Suppressor macrophage treated with lipopolysaccharide for 1 hour (primary cell): ENCODE measurements around the gene PLIN1.

Experiments used
- DNase-seq, 3 donors: peaks; one replicate each; pipeline ENCODE4 v3.0.0-alpha.2; 2020 to 2022

The PLIN1 gene

DNA sequence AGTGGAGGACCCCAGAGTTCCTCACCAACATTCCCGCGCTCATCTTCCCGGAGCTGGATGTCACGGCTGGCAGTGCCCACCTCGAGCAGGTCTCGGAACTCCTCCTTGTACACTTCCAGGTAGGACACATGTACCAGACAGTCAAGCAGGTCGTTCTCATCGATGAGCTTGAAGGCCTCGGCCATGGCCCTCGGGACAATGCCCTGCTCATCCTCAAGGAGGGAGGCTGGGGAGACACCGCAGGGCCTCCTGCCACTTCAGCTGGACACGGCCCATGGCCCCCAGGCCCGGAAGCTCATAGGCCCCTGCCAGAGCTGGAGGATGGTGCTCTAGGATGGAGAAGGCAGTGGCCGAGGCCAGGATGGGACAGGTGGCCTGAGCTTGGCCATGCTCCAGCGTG lies 29.5 kb downstream of the PLIN1 start:
- no peak for DNase-seq

DNA sequence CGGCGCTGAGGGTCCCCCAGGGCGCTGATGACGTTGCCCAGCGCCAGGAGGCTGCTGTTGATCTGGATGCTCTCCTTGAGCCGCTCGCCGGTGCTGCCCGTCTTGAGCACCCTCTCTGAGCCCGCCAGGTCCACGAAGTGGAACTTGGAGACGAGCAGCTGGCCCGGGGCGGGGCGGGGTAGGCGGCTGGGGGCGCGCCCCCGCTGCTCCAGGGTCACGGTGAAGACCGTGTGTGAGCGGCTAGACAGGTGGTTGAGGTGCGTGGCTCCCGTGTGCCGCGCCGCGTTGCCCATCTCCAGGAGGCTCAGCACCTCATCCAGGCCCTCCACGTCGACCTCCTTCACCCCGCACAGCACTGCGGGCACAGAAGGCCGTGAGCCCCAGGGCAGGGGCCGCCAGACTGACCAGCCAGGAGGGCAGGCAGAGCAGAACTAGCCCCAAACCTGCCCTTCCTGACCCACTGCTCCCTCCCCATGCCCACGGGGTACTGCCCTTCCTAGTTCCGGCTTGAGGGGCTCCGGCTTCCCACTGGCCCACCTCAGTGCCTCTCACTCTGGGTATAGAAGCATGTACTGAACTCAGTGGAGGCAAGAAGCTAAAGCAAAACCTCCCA lies 30.0 kb downstream of the PLIN1 start:
- DNase-seq: no peak

DNA sequence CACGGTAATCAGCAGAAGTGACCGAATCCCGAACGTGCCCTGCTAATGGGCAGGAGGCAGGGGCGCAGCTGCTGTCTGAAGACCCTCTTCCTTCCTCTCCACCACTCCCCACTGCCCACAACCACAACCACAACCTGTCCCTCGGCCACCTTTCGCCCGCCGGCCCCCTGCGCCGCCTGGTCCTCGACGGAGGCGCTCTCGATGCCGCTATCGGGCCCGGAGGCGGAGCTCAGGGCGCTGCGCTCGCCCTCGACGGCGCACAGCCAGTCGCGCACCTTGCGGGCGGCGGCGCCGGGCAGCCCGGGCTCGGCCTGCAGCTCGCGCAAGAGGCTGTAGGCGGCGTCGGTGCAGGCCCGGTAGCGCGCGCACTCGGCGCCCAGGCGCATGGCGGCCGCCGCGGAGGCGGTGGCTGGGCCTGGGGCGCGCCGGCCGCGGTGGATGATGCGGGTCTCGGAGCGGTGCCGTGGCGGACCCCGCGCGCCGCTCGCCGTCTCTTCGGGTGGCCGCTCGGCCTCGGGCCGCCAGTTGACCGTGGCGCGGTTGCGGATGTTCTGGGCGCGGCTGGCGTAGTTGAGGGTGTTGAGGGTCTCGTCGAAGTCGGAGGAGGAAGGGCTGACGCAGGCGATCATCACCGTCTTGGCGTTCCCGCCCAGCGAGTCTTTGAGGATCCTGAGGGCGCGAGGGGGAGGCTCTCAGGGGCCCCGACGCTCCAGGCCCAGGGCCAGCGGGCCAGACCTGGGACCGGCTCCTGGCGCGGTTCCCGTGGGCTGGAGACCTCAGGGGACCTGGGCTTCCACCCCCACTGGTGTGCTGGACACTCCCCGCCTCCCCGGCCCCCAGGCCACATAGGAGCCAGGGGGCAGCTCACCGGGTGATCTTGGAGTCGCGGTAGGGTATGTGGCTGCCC lies 30.8 kb downstream of the PLIN1 start:
- no peak for DNase-seq

DNA sequence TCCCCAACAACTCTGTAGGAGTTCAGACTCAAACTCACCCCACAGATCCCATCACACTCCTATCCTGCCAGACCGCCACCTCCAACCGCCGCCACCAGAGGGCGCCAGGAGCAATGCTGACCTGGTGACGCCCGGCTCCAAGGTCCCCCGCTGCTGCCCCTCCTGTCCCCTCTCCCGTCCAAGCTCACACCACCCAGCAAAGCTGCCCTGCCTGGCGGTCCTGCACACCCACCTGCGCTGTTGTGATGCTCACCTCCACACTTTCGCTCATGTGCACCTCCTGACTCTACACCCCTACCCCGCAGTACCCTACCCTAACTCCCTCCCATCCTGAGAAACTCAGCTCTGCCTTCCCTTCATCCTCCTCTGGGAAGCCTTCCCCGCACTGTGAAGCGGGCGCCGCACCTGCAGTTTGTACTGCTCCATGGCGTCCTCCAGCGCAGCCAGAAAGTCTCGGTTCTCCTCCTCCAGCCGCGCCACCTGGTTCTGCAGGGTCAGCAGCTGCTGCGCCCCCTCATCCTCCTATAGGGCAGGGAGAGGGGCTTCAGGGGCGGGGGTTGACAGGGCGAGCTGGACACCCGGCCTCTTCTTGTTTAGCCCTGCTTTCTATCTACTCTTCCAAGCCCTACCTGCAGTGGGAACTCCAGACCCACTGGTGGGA lies 31.8 kb downstream of the PLIN1 start:
- peak; percentile 59 to 84 (median 70) for DNase-seq

DNA sequence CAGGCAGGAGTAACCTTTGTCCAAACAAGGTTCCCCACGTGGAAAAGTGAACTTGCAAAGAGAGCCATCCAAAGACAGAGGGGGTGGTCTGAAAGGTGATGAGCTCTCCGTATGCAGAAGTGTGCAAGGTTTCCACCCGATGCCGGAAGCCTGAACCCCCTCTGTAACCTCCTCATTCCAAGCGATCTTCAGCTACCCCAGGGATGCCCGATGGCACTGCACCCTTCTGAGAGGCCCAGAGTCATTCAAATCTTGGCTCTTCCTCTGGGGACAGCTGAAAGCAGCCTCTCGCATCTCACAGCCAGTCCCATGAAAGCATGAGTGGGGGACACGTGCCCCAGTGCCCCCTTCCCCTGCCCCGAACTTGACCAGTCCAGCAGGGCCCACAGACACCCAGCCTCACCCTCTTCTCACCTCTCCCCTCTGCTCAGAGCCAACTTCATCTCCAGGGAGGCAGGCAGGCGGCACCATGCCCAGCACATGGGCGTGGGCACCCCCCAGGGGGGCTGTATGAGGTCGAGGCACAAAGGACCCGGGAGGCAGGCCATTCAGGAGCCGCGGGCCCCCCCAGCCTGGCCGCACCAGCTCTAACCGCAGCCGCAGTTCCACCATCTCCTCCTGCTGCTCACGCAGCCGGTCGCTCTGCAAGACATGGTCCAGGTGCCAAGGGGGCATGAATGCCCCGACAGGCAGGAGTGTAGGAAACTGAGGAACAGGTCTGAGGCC lies 32.6 kb downstream of the PLIN1 start:
- DNase-seq: no peak

DNA sequence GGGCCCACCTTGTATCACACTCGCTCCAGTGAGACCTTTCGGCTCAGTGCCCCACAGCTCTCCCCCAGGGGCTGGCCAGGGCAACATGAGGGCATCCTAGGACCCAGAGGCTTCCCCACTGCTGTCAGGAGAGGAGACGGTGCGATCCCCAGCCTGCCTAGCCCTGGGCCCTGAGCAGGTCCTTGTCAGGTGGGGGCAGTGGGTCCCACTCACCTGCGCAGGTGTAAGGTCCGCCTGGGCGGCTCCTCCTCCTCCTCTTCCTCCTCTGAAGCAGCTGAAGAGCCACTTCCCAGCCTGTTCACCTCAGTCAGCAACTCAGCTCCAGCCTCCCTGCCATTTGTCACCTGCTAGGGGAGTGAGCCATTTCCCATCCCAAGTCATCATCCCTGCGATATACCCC lies 33.5 kb downstream of the PLIN1 start:
- DNase-seq: no peak

DNA sequence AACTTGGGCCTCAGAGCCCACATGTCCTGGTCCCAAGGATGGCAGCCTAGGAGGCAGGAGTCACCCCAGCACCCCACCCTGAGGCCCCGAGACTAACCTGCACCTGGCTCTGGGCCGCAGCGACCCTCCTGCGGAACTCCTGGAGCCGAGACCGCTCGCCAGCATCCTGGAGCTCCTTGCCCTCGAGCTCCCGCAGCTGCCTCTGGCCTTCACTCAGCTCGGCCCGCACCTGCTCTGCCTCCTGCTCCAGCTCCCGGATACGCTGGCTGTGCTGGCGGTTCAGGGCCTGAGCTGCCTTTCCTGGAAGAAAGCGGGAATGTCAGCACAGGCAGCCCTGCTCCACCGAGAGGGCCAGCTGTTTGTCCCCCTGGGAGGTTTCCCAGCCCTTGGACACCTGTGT lies 37.1 kb downstream of the PLIN1 start:
- DNase-seq: no peak

DNA sequence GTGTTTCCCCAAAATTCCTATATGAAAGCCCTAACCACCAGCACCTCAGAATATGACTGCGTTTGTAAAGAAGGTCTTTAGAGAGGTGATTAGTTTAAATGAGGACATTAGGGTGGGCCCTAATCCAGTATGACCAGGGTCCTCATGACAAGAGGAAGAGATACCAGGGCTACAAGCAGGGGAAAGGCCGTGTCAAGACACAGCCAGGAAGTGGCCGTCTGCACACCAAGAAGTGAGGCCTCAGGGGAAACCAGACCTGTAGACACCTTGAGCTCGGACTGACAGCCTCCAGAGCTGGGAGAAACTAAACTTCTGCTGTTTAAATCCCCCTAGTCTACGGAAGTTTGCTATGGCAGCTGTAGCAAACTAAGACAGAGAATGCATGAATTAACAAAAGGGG lies 38.1 kb downstream of the PLIN1 start:
- DNase-seq: no peak

DNA sequence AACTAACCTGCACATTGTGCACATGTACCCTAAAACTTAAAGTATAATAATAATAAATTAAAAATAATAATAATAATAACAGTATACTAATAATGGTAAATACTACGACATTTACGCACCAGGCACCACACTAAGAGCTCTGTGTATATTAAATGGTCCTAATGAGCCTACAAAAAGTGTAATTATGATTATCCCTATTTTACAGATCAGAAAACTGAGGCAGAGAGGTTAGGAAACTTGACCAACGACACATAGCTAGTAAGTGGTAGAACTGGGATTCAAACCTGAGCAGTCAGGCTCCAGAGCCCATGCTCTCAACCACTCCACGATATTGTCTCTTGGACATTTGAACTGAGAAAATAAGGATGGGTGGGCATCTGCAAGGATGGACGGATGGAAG lies 38.9 kb downstream of the PLIN1 start:
- no peak for DNase-seq

DNA sequence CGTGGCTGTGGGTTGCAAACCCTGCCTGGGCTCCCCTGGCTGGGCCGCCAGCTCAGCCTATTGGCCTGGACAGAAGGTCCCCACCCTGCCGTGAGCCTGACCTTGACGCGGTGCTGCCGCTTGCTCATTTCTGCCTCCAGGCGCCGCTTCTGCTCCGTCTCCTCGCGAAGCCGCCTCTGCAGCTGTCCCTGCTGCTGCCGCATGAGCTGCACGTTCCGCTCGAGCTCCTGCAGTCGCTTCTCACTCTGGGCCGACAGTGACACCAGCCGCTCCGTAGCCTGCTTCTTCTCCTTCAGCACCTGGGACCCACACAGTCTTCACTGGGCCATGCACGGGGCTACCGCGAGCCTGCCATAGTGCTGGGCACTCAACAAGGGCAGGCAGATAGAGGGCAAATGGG lies 45.6 kb downstream of the PLIN1 start:
- DNase-seq: no peak

DNA sequence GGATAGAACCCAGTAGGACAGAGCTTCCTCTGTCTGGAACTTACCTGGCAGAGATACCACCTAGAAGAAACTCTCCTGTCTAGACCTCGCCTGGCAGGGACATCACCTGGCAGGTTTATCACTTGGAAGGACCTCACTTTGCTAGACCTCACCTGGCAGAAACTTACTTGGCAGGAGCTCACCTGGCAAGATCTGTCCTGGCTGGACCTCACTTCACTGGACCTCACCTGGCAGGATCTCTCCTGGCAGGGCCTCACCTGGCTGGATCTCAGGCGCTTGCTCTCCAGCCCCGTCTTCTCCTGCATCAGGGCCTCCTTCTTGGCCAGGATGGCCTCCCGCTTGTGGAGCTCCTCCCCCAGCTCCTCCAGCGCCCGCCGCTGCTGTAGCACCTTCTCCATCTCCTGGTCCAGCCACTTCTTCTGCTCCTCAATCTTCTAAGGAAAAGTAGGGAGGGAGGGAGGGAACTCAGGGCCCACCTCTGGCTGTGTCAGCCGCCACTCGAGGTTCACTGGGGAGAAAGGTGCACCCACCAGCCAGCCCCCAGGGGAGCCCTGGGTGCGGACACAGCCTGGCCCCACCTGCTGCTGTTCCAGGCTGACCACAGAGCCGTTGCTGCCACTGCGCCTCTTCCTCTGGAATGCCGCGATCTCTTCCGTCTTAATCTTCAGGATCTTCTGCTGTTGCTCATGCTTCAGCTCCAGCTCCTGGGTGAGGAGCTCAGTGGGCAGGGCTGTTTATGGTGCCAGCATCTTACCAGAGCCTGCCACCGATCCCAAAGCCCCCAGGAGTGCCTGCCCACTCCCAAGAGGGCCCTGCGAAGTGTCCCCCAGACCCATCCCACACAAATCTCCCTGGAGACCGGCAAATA lies 46.4 kb downstream of the PLIN1 start:
- DNase-seq: no peak

DNA sequence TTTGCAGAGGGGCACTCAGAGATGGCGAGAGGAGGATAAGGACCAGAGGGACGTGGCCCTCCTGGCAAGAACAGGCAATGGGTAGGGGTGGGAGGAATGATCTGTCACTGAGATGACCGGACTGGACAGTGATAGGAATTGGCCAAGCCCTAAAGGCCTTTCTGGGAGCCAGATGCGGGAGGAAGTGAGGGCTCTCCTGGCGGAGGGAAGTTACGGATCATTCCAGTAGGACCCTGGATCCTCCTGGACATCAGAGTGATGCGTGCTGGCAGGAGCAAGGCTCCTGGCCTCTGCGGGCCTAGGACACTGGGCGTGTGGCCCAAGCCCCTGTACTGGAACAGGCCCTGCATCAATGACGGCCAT lies 47.3 kb downstream of the PLIN1 start:
- DNase-seq: no peak

DNA sequence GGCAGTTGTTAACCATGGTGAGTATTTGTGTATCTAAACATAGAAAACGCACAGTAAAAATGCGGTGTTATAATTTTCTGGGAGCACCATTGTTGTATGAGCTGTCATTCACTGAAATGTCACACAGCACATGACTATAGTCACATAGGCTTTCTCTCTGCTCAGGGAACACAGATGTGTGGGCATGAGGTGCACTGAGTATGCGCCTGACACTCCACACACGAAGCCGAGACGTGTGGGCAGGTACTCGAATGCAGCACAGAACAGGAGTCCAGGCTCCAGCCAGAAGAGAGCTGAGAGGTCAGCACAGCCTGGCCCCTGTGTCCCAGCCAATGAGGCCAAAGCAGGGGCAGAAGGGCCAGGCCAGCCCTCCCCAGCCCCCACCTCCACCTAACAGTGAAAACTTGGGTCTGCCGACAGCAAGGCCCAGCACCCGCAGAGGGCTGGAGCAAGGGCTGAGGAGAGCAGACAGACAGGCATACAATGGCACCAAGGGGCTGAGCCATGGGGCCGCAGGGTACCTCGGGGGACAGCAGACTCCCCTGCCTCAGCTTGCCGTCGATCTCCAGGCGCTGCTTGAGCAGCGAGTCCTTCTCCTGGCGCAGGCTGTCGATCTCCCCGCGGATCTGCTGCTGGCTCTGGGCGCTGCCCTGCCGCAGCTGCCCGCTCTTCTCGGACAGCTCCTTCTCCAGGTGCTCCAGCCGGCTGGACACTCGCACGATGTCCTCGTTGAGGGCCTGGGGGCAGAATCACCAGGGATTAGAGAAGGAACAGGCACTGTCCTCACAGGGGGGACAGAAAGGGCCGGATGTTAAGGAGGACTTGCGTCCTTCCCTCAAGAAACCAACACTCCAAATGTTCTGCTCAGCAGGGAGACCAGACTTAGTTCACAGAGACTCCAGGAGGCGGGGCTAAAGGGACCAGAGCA lies 47.9 kb downstream of the PLIN1 start:
- no peak for DNase-seq

DNA sequence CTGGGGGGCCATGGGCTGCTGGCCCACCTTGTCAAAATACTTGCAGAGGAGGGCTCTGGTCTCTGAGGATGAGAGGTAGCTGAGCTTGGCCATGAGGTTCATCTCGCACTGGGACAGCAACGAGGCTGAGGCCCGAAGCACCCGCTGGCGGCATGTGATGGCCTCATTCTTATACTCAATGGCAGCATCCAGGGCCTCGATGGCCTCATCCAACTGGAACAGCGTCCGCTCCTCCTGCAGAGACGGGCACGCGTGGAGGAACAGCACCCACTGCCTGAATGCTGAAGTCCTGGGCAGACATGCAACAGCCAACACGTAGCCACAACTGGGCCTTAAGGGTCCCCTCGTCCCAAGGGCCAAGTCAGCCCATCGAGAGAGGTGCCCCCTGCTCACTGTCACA lies 48.9 kb downstream of the PLIN1 start:
- no peak for DNase-seq

DNA sequence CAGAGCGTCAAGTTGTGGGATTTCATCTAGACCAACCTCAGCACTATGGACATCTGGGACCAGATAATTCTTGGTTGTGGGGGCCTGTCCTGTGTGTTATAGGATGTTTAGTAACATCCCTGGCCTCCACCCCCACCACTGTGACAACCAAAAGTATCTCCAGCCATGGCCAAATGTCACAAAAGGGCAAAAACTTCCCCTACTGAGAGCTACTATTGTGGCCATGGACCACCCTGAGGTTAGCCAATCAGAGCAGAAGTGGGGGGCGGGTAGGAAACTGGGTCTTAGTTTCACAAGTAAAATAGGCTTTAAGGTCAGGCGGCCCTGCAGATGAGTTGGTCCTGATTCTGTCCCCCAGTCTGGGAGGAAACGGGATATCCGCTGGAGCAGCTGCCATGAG lies 49.3 kb downstream of the PLIN1 start:
- no peak for DNase-seq

DNA sequence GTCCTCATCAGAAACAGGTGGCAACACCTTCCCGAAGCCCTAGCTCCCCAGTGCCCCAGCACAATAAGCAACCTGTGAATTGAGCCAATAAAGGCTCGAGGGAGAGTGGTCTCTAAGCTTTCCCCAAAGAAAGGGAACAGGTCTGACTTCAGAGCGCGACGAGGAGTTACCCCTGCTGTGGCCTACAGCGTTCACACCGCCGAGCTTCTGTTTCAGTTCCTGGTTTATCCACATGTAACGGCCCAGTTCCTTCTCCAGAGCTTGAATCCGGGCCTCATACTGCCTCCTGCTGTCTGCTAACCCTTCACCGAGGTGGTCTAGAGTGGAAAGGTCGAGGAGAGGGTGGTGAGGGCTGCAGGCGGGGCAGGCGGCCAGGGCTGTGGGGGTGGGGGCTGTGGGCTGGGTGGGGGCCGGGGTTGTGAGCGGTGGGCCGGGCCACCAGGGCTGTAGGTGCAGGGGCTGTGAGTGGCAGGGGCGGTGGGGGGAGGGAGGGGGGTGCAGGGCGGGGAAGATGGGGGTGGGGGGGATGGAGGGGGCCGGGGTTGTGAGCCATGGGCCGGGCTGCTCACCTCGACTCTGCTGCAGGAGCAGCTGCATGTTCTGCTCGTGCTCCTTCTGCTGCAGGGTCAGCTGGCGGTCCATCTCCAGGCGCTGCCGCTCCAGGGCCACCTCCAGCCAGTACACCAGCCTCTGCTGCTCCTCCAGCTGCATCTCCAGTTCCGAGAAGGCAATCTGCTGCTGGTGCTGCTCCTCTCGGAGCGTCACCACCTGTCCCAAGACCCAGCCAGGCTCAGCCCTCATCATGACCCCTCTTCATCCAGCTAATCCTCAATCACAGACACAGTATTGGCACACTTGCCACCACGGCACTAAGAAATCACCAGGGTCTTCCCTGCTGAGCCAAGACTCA lies 50.1 kb downstream of the PLIN1 start:
- DNase-seq: peak; percentile 23 to 27 (median 25)

DNA sequence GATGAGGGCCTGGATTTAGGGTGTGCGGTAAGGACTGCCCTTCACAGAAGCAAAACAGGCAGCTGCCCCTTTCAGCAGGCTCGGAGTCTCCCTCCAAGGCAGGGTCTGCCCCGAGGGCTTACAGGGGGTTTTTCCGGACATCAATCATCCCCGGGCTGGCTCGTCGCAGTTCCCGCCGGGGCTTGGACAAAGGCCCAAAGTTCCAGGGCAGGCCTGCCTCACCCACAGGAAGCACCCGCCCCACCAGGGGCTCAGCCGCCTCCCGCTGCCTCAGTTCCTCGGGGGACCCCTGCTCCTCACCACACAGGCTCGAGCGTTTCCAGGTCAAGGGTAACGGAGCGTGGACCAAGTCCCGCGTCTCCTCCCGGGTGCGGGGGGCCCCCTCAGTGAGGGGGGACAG lies 50.9 kb downstream of the PLIN1 start:
- no peak for DNase-seq

DNA sequence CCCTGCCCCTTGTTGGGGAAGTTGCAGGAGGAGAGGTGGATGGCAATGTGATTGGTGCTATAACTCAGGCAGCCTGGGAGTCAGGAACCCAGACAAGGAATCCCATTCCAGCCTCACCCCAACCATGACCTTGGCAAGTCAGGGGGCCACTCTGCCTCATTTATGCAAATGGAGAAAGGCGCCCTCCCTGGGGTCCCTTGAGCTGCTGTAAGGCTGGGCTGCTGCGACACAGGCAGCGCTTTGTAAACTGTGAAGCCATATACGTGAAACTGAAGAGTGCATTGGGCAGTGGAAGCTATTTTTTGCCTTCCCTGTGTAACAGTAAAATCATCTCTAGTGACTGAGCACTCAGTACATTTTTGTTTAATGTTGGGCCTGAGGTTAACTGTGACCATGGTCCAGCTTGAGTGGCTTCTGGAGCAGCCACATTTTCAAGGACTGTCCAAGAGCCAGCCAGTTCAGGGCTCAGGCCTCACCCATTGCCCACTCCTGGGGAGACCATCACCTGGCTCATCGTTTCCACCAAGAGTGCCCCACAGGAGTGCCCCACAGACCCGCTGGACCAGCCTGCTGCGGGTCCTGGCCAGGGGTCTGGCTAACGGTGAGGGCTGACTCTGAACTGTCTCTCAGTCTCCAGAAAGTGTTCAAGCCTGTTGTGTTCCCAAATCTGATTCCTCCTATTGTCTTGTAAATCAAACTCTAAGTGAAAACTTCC lies 51.8 kb downstream of the PLIN1 start:
- DNase-seq: no peak

DNA sequence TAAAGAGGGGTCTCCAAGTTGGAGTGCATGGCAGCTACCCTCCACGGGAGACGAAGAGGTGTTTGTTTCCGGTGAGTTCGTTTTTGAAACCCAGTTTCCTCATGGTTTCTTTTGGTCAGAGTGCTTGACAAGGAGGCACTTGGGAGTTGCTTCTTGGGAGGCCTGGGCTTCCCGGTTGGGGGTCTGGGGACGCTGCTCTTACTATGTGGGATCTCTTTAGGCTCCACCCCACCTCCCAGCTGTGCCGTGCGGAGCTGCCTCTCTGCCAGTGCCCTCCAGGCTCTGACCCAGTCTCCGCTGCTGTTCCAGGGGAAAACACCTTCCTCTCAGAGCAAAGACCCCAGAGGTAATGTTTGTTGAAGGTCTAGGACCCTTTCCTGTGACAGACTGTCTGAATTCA lies 53.5 kb downstream of the PLIN1 start:
- DNase-seq: no peak

DNA sequence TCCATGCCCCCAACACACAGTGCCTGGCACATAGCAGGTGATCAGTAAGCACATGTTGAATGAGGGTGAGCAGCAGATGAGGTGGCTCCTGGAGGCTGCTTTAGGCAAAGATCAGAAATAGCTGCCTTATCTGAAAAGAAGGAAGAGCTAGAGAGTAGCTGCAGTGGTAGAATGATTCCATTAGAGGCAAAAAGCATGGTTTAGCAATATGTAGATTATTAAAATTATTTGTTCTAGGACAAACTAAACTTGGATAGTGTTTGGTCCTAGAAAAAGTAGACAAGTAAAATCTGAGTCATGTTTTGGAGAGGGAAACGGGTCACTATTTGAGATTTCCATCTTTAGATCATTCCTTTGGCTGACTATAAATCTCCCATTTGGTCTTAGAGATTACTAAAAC lies 56.0 kb downstream of the PLIN1 start:
- no peak for DNase-seq
